Activated CD8-positive, alpha-beta memory T cell treated with anti-CD3 and anti-CD28 coated beads for 36 hours (primary cell): Measurements from ENCODE around the gene GMPR2. TPM values are rescaled to one million over a fixed set of nuclear protein-coding genes. Genes with fewer than 3 reads are reported as not detected.

Experiments used
- CTCF ChIA-PET: fragments of 350-600 bp; sonication (Branson Sonifier 250); formaldehyde crosslinking; loops from one replicate; lab custom pipeline; 2021; ENCODE audit warnings: antibody characterized with exemption; lab: Charles Lee
- POLR2A ChIA-PET: fragments of 350-600 bp; sonication (Branson Sonifier 250); formaldehyde crosslinking; loops from one replicate; lab custom pipeline; 2021; ENCODE audit warnings: antibody characterized with exemption; lab: Charles Lee
- total RNA-seq, 2 experiments: library from RNA; stranded (reverse); gene quantifications; one replicate each; pipeline ENCODE4 v1.2.3, GENCODE V29; 2021

Gene GMPR2
- total RNA-seq, result 10 to 100 TPM; 39.9 to 45.7 TPM

DNA sequence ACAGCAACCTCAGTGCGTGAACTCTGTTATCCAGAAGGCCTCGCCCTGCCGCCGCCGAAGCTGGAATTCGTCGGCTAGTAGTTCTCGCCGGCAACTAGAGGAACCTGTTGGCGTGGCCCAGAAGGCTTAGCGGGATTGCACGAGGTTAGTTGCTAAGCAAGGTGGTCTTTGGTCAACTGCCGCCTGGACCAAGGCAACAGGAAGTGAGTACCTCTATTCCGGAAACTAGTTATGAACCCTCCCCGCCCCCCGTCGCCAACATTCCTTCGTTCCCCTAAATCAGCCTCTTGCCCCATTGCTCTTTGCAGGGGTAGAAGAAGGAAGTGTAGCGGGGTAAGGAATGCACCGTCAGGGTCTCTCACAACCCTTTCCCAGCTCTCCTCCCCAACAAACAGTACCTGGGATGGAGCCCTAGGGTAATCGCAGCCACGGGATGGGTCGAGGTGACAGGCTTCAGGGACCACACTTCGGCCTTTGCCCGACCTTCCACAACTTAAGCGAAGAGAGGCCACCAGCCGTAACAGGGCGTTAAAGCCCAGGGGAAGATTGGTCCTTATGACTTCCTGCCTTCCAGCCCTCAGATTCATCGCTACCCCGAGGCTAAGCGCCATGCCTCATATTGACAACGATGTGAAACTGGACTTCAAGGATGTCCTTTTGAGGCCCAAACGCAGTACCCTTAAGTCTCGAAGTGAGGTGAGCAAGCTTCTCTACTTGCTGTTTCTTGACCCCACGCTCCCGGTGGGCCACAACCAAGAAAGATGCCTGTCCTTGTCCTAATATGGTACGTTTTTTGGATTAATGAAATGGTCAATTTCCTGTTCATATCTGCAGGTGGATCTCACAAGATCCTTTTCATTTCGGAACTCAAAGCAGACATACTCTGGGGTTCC, at the start of gene GMPR2:
TSS of gene GMPR2 (plus strand) at position 285 of the 893 bp plus-strand sequence. CDS start at position 610, 325 bp downstream.
- CTCF ChIA-PET, result interaction anchor here (1.0 to 1.9 kb wide), 2 partner anchors 10 to 72 kb away, joined by 4 to 5 read pairs; partner anchors contain the start of genes IRF9 and TINF2
- POLR2A ChIA-PET, result interaction anchor here (0.6 to 1.3 kb wide), 4 partner anchors 7 to 199 kb away, joined by 3 to 9 read pairs (median 4); partner anchors contain the start of gene TINF2

DNA sequence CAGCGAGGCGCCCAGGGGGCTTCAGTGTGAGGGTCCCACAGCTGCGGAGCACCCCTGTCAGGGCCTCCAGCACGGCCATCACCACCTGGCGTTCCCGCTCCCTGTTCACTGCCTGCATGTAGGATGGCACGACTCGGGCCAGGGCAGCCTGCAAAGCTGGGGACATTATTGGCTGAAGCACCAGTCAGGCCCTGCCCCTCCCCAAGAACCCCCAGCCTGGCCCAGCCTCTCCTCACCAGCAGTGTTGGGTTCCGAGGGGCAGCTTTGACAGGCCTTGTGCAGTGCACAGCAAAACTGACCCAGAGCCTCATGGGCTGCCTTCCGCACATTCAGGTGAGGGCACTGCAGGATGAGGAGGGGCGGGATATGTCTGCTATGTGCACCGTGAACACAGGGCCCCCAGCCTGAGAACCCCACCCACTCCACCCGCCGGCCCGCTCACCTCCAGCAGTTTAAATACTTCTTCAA, 49.7 kb upstream of the GMPR2 start:
- ChIA-PET CTCF (interaction anchor here (1.3 to 1.5 kb wide), 2 partner anchors 21 to 125 kb away, joined by 4 read pairs; partner anchors contain the start of genes CIDEB and IRF9), POLR2A (no interaction called here)

DNA sequence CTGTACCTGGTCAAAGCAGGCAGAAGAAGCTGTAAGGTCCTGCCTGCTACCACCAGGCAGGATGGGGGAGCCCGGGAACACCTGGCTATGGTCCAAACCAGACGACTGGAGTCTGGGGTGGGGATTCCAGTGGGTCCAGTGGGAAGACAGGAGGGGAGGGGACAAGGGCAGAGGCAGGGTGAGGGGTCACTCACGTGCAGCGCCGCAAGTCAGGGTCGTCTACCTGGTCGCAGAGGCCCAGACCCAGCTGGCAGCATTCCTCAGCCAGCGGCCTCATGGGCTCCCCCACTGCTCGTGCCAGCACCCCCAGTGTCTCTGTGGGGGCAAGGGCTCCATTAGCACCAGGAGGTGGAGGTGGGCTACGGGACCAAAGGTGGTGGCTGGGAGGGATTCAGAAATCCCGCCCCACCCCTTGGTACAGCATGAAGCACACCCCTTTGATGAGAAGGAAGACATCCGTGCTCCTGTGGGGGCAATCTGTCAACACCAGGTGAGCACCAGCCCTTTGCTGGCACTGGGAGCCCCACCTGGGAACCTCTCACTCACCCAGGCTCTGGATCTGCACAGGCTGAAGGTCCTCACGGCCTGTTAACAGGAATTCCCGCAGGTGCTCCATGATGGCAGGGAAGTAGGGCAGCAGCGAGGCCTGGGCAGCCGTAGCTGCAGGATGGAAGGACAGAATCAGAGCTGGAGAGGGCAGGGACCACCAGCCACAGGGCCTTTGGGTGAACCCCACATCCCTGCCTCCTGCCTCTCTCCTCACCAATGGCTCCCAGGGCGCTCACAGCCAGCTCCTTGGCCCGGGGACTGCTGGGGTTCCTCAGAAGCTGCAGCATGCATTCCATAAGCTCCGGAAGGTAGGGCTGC, 48.4 kb upstream of the GMPR2 start:
- POLR2A ChIA-PET, result no interaction called here
- CTCF ChIA-PET, result interaction anchor here (1.3 to 1.5 kb wide), 2 partner anchors 11 to 124 kb away, joined by 3 to 4 read pairs; partner anchors contain the start of genes CIDEB and TM9SF1

DNA sequence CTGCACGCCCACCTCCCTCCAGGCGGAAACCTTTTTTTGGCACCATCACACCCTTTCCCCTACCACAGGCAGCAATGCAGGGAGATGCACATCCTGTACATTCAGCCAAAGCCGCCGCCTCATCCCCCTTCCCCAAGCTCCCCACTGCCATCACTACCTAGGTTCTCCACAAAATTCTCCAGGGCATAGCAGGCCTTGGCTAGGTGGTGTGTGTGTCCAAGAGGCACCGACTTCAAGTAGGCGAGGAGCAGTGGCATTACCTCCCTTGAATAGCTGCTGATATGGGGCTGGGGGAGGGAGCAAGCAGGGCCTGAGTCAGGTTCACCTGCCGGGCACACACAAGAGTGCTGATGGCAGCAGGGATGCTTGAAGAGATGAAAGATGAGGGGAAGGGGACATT, 47.7 kb upstream of the GMPR2 start:
- CTCF ChIA-PET, result interaction anchor here (1.3 to 1.9 kb wide), 2 partner anchors 11 to 24 kb away, joined by 3 to 11 read pairs; partner anchors contain the start of genes IRF9 and TM9SF1
- POLR2A ChIA-PET, result no interaction called here

DNA sequence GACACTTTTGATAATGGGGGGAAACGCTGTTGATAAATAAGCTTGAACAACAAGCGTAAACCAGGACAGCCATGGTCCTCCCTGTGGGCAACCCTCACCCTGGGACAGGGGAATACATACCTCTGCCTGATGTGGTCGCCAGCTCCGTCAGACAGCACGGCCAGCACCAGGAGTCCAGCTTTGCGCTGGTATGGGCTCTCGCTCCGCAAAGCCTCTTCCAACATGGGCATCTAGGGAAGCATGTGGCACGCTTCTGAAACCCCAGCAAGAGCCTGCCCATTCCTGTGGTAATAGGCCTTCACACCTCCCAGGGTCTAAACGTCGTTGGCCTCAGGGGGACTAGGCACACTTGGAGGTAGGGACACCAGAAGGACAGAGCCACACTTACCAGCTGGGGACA, 47.0 kb upstream of the GMPR2 start:
- ChIA-PET POLR2A (no interaction called here), CTCF (interaction anchor here (1.3 to 1.9 kb wide), 2 partner anchors 10 to 25 kb away, joined by 3 to 11 read pairs; partner anchors contain the start of genes IRF9 and TM9SF1)

DNA sequence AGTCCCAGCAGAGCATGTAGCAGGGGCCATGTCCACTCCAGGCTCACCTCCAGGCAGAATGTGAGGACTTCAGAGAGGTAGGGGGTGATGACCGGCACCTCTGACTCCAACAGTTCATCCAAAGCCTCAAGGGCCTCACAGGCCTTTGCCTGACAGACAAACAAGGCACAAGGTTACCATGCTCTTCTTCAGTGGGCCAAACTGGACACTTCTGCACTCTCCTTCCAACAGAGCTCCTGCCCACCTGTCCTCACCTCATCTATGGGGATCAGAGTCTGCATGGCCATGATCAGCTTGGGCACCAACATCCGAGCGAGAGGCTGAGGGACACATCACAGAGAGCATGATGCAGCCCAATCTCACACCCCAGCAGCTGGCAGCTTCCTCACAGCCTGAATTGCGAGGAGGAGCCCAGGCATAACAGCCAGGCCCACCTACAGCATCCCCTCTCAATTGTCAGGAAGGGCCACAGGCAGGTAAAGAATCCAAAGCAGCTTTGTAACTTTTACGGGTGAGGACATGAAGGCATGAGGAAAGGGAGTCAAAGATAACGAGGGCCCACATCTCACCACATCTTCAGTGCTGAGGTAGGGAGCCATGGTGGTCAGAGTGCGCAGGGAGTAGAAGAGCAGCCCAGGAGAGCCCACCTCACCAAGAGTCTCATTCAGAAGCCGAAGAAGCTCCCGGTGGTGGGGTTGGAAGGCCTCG, 45.7 kb upstream of the GMPR2 start:
- ChIA-PET POLR2A (interaction anchor here (0.6 to 3.3 kb wide), 4 partner anchors 9 to 121 kb away, joined by 3 to 15 read pairs (median 6); partner anchors contain the start of genes IRF9 and TM9SF1), CTCF (interaction anchor here (0.6 to 1.9 kb wide), 3 partner anchors 26 to 41 kb away, joined by 3 to 11 read pairs (median 9); partner anchors contain the start of gene IRF9)

DNA sequence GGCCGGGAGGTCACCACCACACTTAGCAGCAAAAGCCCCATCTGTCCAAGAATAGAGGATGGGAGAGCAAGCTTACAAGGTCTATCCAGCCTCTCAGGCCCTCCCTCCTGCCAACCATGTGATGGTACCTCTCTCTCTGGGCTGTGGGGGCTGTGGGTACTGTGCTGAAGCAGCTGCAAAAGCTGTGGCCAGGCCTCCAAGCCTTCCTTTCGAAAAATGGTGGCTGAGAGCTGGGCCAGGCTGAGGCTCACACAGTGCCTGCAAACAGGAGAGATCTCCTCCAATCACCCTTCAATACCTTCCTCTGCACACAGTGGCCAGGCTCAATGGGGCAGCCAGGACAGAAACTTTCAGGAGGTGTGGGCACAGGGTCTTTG, 45.2 kb upstream of the GMPR2 start:
- POLR2A ChIA-PET, result interaction anchor here (3.3 kb wide), 1 partner anchor 26 kb away, joined by 15 read pairs; the partner anchor contains the start of gene IRF9
- CTCF ChIA-PET, result interaction anchor here (1.2 kb wide), 1 partner anchor 26 kb away, joined by 9 read pairs; the partner anchor contains the start of gene IRF9

DNA sequence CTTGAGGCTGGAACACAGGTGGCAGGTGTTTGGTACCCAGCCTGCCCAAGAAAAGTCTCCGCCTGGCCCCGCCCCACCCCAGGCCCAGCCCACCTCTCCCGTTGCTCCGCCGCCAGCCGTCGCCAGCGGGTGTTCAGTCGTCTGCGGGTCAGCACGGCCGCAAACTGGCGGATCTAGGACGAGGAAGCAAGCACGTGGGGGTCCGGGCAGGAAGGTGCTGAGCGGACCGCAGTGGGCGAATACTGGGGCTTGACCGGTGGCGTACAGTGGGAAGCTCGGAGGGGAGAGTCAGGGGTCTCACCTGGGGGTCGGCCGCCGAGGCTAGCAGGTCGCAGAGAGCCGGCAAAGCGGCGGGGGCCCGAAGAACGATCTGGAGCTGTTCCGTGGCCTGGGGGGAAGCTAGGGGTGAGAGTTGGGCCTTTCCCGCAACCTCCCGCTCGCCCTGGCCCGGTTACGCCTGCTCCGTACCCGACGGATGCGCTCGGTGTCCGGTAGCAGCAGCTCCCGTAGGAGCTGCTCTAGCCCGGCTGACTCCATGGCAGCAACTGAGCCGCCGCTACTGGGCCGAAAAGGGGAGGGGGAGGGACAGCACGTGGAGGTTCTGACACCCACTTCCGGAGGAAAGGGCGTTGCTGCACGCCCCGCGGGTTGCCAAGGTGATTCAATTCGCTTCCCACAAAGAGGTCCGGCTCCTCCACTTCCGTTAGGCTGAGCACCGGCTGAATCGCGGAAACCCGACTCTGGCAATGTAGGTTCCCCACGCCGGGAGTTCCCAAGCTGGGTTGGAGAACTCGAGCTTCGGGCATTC, 44.3 kb upstream of the GMPR2 start, which contains the start of gene IPO4:
TSS of gene IPO4 (minus strand) at position 566 of the 808 bp plus-strand sequence. CDS start at position 537, 29 bp downstream.
- ChIA-PET CTCF (interaction anchor here (0.7 to 1.6 kb wide), 6 partner anchors 10 to 134 kb away, joined by 3 to 5 read pairs (median 4); partner anchors contain the start of genes IRF9 and MDP1), POLR2A (interaction anchor here (0.6 to 3.3 kb wide), 5 partner anchors 9 to 108 kb away, joined by 3 to 15 read pairs (median 4); partner anchors contain the start of genes CHMP4A, IRF9 and RNF31)

DNA sequence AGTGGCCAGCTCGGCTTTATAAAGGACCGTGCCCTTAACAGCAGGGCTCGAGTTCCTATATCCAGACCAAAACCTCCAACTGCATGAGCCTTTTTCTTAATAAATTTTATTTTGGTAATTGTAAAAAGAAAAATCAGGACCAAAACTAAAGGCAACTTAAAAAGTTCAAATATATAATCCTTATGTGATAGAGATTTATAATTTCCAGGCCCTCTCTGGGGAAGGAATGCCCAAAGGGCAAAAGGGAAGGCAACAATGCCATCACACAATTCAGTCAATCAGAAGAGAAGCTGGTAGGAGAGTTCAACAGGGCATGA, 43.7 kb upstream of the GMPR2 start:
- ChIA-PET POLR2A (interaction anchor here (0.6 to 3.3 kb wide), 4 partner anchors 9 to 42 kb away, joined by 3 to 15 read pairs (median 4); partner anchors contain the start of genes CHMP4A, IRF9 and RNF31), CTCF (interaction anchor here (0.8 to 1.6 kb wide), 5 partner anchors 27 to 135 kb away, joined by 3 to 5 read pairs (median 4); partner anchors contain the start of genes IRF9 and MDP1)

DNA sequence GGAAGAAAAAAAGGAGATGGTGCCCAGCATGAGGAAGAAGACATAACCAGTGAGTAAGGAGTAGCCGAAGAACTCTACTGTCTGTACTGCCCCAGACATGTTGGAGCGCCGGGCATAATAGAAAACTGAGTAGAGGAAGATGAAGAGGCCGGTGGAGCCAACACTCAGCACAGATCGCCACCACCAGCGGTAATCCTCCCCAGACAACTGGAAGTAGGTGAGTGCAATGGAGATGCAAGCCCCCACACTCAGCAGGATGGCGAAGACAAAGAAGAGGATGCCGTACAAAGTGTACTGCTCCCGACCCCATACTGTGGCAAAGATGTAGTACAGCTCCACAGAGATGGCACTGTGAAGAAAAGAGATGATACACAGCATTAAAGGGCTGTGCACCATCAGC, 43.3 kb upstream of the GMPR2 start:
- CTCF ChIA-PET, result interaction anchor here (0.8 to 1.6 kb wide), 3 partner anchors 27 to 136 kb away, joined by 3 to 5 read pairs (median 4); partner anchors contain the start of gene MDP1
- POLR2A ChIA-PET, result interaction anchor here (0.6 to 3.3 kb wide), 4 partner anchors 10 to 42 kb away, joined by 3 to 15 read pairs (median 4); partner anchors contain the start of genes CHMP4A, IRF9 and RNF31

DNA sequence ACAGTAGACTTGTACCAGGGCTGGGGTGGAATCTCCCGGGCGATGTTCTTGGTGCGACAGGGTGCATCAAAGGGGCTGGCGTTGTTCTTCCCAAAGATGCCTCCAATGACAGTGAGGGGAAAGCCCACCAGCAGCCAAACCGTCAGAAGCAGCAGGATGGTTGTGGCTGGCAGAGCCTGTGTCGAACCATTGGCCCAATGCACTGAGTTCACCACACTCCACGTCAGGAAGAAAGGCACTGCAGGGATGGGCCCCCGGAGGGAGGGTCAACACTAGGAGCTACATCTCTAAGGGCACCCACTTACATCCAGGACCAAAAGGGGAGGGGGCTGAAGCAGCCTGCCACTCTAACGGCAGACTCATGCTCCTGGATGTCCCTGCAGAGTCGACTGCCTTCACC, 42.3 kb upstream of the GMPR2 start:
- CTCF ChIA-PET, result interaction anchor here (0.7 to 1.1 kb wide), 3 partner anchors 29 to 51 kb away, joined by 3 to 4 read pairs (median 4); partner anchors contain the start of genes EMC9 and IRF9
- POLR2A ChIA-PET, result no interaction called here

DNA sequence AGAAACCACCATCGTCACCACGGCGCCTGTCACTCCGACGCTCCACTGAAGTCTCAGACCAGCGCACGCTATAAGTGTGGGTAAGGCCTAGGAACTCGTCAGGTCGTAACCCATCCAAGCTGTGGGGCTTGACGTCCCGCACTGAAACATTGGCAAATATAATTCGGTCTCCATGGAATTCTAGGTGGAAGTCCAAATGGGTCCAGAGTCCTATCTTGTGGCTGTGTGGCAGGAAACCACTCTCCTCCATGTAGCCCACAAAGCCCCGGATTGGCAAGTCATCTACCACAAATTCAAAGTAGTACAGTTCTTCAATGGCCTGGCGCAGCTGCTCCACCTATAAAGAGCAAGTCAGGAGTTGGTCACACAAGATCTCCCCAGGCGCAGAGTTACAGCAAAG, 39.8 kb upstream of the GMPR2 start:
- CTCF ChIA-PET, result no interaction called here
- POLR2A ChIA-PET, result no interaction called here

DNA sequence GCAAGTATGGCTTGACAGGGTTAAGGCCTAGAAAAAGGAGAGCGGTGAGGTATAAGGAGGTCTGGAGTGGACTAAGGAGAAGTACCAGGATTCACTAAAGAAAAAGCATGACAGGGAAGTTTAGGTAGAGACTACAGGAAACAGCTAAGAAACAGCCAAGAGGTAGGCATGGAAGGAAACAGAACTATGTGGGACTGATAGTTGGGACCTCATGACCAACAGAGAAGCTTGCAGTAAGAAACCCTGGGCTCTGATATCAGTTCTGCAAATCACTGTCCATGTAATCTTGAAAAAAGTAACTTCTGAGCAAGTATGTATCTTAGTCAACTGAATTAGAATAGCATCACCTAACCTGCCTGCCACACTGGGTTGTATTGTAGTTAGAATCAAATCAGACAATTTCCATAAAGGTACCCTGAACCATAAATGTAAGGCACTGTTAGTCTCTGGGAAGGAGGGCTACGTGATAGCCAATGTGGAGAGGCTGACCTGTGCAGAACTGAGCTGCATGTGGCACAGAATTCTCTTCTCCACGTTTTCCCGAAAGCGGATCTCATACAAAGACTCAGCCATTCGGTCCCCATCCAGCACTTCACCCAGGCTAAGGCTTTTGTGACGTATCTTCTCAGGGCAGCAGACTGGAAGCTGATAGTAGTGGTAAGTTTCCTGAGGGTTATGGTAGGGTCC, 38.4 kb upstream of the GMPR2 start:
- ChIA-PET CTCF (interaction anchor here (0.7 to 2.3 kb wide), 4 partner anchors 18 to 114 kb away, joined by 3 to 9 read pairs (median 3); partner anchors contain the start of genes CIDEB and RABGGTA), POLR2A (interaction anchor here (0.7 to 2.7 kb wide), 5 partner anchors 11 to 48 kb away, joined by 5 to 24 read pairs (median 10); partner anchors contain the start of genes CHMP4A, PSME2, RNF31 and TINF2)

DNA sequence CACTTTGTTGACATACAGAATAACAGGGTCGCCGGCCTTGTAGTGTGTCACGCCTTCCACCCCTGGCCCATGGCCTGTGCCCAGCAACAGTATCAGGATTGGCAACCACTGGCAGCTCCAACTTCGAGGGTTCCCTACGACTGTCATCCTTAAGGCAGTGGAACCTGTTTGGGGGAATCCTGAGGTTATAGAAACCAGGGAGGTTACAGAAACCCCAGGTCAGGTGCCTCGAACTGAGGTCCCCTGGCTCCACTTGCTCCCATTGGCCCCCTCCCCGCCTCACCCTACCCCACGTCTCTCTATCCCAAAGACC, 37.9 kb upstream of the GMPR2 start:
- CTCF ChIA-PET, result interaction anchor here (0.9 to 2.3 kb wide), 4 partner anchors 17 to 138 kb away, joined by 3 to 15 read pairs (median 8); partner anchors contain the start of genes CHMP4A, MDP1 and TINF2

More for the DNA sequence above, 37.9 kb upstream of the GMPR2 start:
- POLR2A ChIA-PET, result interaction anchor here (0.7 to 2.7 kb wide), 8 partner anchors 11 to 117 kb away, joined by 3 to 24 read pairs (median 10); partner anchors contain the start of genes CHMP4A, DCAF11, IRF9 and LTB4R
